ENCODE data around the gene NPW.

NPW gene

GRCh38 chr16:2061526-2061925, 41.9 kb downstream of the NPW start:
- H3K27ac ChIP-seq (replicated peaks; ENCODE audit: low read length), result no peak overlapping the region
- peaks cover 0 to 5% of the 10 kb centered on the region in 2 donors for H3K9me3 ChIP-seq (replicated peaks in 1 of 2; ENCODE audit: control insufficient read depth in 2 of 2, insufficient read depth in 1 of 2, low read depth in 1 of 2, low read length in 2 of 2)
- H2BK12ac ChIP-seq (ENCODE audit: low read length), result no peak overlapping the region
- peaks cover 29 to 69% of the 10 kb centered on the region in 2 donors for H3K36me3 ChIP-seq (replicated peaks in 1 of 2; ENCODE audit: control insufficient read depth in 2 of 2, insufficient read depth in 2 of 2, low read length in 2 of 2)
- H2BK15ac ChIP-seq (ENCODE audit: low read length), result no peak overlapping the region
- no peak overlapping the region for H4K91ac ChIP-seq (ENCODE audit: low read depth, low read length, poor library complexity)
- H3K4me1 ChIP-seq (ENCODE audit: control insufficient read depth in 2 of 2, insufficient read depth in 1 of 2, low read depth in 1 of 2, low read length in 2 of 2), result peaks cover 0 to 13% of the 10 kb centered on the region in 2 donors
- peak overlapping the region; percentile 47 for H3K14ac ChIP-seq (ENCODE audit: low read length)
- no peaks in the 10 kb centered on the region for H3K79me1 ChIP-seq (ENCODE audit: low read depth, low read length)
- H3K27me3 ChIP-seq (ENCODE audit: control insufficient read depth in 3 of 3, insufficient read depth in 3 of 3, low read depth in 1 of 3, low read length in 3 of 3), result no peaks in the 10 kb centered on the region
- WGBS, 2 donors (ENCODE audit: extremely low coverage in 2 of 2, insufficient read length in 2 of 2, insufficient replicate concordance in 1 of 2), result no CpG with 5 or more reads among the region's 13 CpGs
- H2BK120ac ChIP-seq (ENCODE audit: low read depth, low read length), result no peak overlapping the region
- H2BK5ac ChIP-seq (ENCODE audit: low read length), result peak overlapping the region; percentile 24
- H3K4ac ChIP-seq (ENCODE audit: low read length), result no peak overlapping the region
- H4K8ac ChIP-seq (ENCODE audit: low read depth, low read length), result no peak overlapping the region
- no peak for DNase-seq (ENCODE audit: low spot score)
- H3K4me2 ChIP-seq (ENCODE audit: insufficient read depth, low read length, poor library complexity, severe bottlenecking), result no peak overlapping the region
- no peak overlapping the region for H3K4me3 ChIP-seq (ENCODE audit: low read length in 2 of 2)
- H2AFZ ChIP-seq (ENCODE audit: low read length), result no peak overlapping the region
- H2AK5ac ChIP-seq (ENCODE audit: low read depth, low read length), result peak overlapping the region; percentile 84
- H3K9ac ChIP-seq (ENCODE audit: low read depth, low read length, poor library complexity), result no peak overlapping the region
- H3K18ac ChIP-seq (ENCODE audit: low read length), result no peak overlapping the region
- H3K23ac ChIP-seq (ENCODE audit: low read depth, low read length, poor library complexity), result no peak overlapping the region

- Histone ChIP-seq H3K4me1 (ENCODE audit: control insufficient read depth in 2 of 2, insufficient read depth in 1 of 2, low read depth in 1 of 2, low read length in 2 of 2) (peaks cover 0 to 12% of the 10 kb centered on the region in 2 donors), H3K27me3 (ENCODE audit: control insufficient read depth in 3 of 3, insufficient read depth in 3 of 3, low read depth in 1 of 3, low read length in 3 of 3) (no peaks in the 10 kb centered on the region), H3K4me3 (ENCODE audit: low read length in 2 of 2) (no peak overlapping the region), H4K8ac (ENCODE audit: low read depth, low read length) (no peak overlapping the region), H2BK12ac (ENCODE audit: low read length) (no peak overlapping the region), H2BK120ac (ENCODE audit: low read depth, low read length) (no peak overlapping the region), H3K18ac (ENCODE audit: low read length) (no peak overlapping the region), H3K4ac (ENCODE audit: low read length) (no peak overlapping the region), H3K9me3 (replicated peaks in 1 of 2; ENCODE audit: control insufficient read depth in 2 of 2, insufficient read depth in 1 of 2, low read depth in 1 of 2, low read length in 2 of 2) (peaks cover 0 to 5% of the 10 kb centered on the region in 2 donors), H3K79me1 (ENCODE audit: low read depth, low read length) (no peaks in the 10 kb centered on the region), H3K9ac (ENCODE audit: low read depth, low read length, poor library complexity) (no peak overlapping the region), H2BK15ac (ENCODE audit: low read length) (no peak overlapping the region), H3K14ac (ENCODE audit: low read length) (no peak overlapping the region), H3K27ac (replicated peaks; ENCODE audit: low read length) (no peak overlapping the region), H2AFZ (ENCODE audit: low read length) (no peak overlapping the region), H2BK5ac (ENCODE audit: low read length) (no peak overlapping the region), H4K91ac (ENCODE audit: low read depth, low read length, poor library complexity) (no peak overlapping the region), H3K4me2 (ENCODE audit: insufficient read depth, low read length, poor library complexity, severe bottlenecking) (no peak overlapping the region), H3K36me3 (replicated peaks in 1 of 2; ENCODE audit: control insufficient read depth in 2 of 2, insufficient read depth in 2 of 2, low read length in 2 of 2) (peaks cover 24 to 71% of the 10 kb centered on the region in 2 donors), H2AK5ac (ENCODE audit: low read depth, low read length) (no peak overlapping the region), H3K23ac (ENCODE audit: low read depth, low read length, poor library complexity) (no peak overlapping the region)
- DNase-seq (ENCODE audit: low spot score), result no peak
- WGBS, 2 donors (ENCODE audit: extremely low coverage in 2 of 2, insufficient read length in 2 of 2, insufficient replicate concordance in 1 of 2), result no CpG with 5 or more reads among the region's 28 CpGs
These were observed 43.2 kb downstream of the NPW start for GRCh38 chr16:2062801-2063200.

GRCh38 chr16:2063861-2064260, 44.3 kb downstream of the NPW start:
- peak overlapping the region; percentile 60 for H3K9ac ChIP-seq (ENCODE audit: low read depth, low read length, poor library complexity)
- peak overlapping the region; percentile 6 for H4K8ac ChIP-seq (ENCODE audit: low read depth, low read length)
- no peak overlapping the region for H3K27ac ChIP-seq (replicated peaks; ENCODE audit: low read length)
- peak overlapping the region; percentile 10 for H2BK5ac ChIP-seq (ENCODE audit: low read length)
- peak overlapping the region; percentile 89 for H3K23ac ChIP-seq (ENCODE audit: low read depth, low read length, poor library complexity)
- H3K18ac ChIP-seq (ENCODE audit: low read length), result no peak overlapping the region
- H2AK5ac ChIP-seq (ENCODE audit: low read depth, low read length), result peak overlapping the region; percentile 28
- no peaks in the 10 kb centered on the region for H3K79me1 ChIP-seq (ENCODE audit: low read depth, low read length)
- H3K4me2 ChIP-seq (ENCODE audit: insufficient read depth, low read length, poor library complexity, severe bottlenecking), result no peak overlapping the region
- H3K27me3 ChIP-seq (ENCODE audit: control insufficient read depth in 3 of 3, insufficient read depth in 3 of 3, low read depth in 1 of 3, low read length in 3 of 3), result no peaks in the 10 kb centered on the region
- DNase-seq (ENCODE audit: low spot score), result no peak
- no CpG with 5 or more reads among the region's 25 CpGs for WGBS, 2 donors (ENCODE audit: extremely low coverage in 2 of 2, insufficient read length in 2 of 2, insufficient replicate concordance in 1 of 2)
- H4K91ac ChIP-seq (ENCODE audit: low read depth, low read length, poor library complexity), result no peak overlapping the region
- no peak overlapping the region for H3K14ac ChIP-seq (ENCODE audit: low read length)
- H3K9me3 ChIP-seq (replicated peaks in 1 of 2; ENCODE audit: control insufficient read depth in 2 of 2, insufficient read depth in 1 of 2, low read depth in 1 of 2, low read length in 2 of 2), result peaks cover 0 to 5% of the 10 kb centered on the region in 2 donors
- H3K4ac ChIP-seq (ENCODE audit: low read length), result no peak overlapping the region
- H2BK12ac ChIP-seq (ENCODE audit: low read length), result peak overlapping the region; percentile 73
- no peak overlapping the region for H2AFZ ChIP-seq (ENCODE audit: low read length)
- peaks cover 28 to 72% of the 10 kb centered on the region in 2 donors for H3K36me3 ChIP-seq (replicated peaks in 1 of 2; ENCODE audit: control insufficient read depth in 2 of 2, insufficient read depth in 2 of 2, low read length in 2 of 2)
- H3K4me3 ChIP-seq (ENCODE audit: low read length in 2 of 2), result no peak overlapping the region
- peak overlapping the region; percentile 8 for H2BK120ac ChIP-seq (ENCODE audit: low read depth, low read length)
- peaks cover 0 to 2% of the 10 kb centered on the region in 2 donors for H3K4me1 ChIP-seq (ENCODE audit: control insufficient read depth in 2 of 2, insufficient read depth in 1 of 2, low read depth in 1 of 2, low read length in 2 of 2)
- H2BK15ac ChIP-seq (ENCODE audit: low read length), result no peak overlapping the region

DNA sequence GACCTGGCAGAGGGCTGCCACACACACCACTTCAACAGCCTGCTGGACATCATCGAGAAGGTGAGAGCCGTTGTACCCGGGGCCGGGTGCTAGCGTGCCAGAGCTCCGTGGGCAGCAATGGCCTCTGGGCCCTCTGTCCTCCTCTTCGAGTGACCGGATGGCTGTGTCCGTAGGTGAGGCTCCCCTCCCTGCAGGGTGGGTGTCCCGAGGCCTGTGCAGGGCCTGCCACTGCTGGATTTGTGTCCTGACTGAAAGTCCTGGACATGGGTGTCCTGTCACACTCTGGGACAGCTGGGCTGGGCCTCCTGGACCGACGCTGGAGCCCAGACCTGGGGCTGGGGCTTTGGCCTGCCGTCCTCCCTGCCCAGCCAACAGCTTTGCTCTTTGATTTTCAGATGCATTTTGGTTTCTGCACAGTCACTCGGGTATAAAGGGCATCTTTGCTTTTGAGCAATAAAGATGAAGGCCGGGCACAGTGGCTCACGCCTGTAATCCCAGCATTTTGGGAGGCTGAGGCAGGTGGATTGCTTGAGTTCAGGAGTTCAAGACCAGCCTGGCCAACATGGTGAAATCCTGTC, 44.9 kb downstream of the NPW start:
- H3K18ac ChIP-seq (ENCODE audit: low read length), result no peak overlapping the region
- H2AFZ ChIP-seq (ENCODE audit: low read length), result no peak overlapping the region
- H3K79me1 ChIP-seq (ENCODE audit: low read depth, low read length), result no peaks in the 10 kb centered on the region
- H2BK5ac ChIP-seq (ENCODE audit: low read length), result peak overlapping the region; percentile 10
- no peak overlapping the region for H2AK5ac ChIP-seq (ENCODE audit: low read depth, low read length)
- no peak overlapping the region for H3K9ac ChIP-seq (ENCODE audit: low read depth, low read length, poor library complexity)
- H3K14ac ChIP-seq (ENCODE audit: low read length), result no peak overlapping the region
- no peak overlapping the region for H3K4me3 ChIP-seq (ENCODE audit: low read length in 2 of 2)
- no peak overlapping the region for H2BK12ac ChIP-seq (ENCODE audit: low read length)
- no peaks in the 10 kb centered on the region for H3K27me3 ChIP-seq (ENCODE audit: control insufficient read depth in 3 of 3, insufficient read depth in 3 of 3, low read depth in 1 of 3, low read length in 3 of 3)
- peaks cover 0 to 2% of the 10 kb centered on the region in 2 donors for H3K4me1 ChIP-seq (ENCODE audit: control insufficient read depth in 2 of 2, insufficient read depth in 1 of 2, low read depth in 1 of 2, low read length in 2 of 2)
- no peak overlapping the region for H2BK120ac ChIP-seq (ENCODE audit: low read depth, low read length)
- H4K8ac ChIP-seq (ENCODE audit: low read depth, low read length), result peak overlapping the region; percentile 6
- H4K91ac ChIP-seq (ENCODE audit: low read depth, low read length, poor library complexity), result no peak overlapping the region
- no CpG with 5 or more reads among the region's 16 CpGs for WGBS, 2 donors (ENCODE audit: extremely low coverage in 2 of 2, insufficient read length in 2 of 2, insufficient replicate concordance in 1 of 2)
- H2BK15ac ChIP-seq (ENCODE audit: low read length), result no peak overlapping the region
- no peak overlapping the region for H3K4ac ChIP-seq (ENCODE audit: low read length)
- peaks cover 0 to 5% of the 10 kb centered on the region in 2 donors for H3K9me3 ChIP-seq (replicated peaks in 1 of 2; ENCODE audit: control insufficient read depth in 2 of 2, insufficient read depth in 1 of 2, low read depth in 1 of 2, low read length in 2 of 2)
- H3K23ac ChIP-seq (ENCODE audit: low read depth, low read length, poor library complexity), result no peak overlapping the region
- H3K36me3 ChIP-seq (replicated peaks in 1 of 2; ENCODE audit: control insufficient read depth in 2 of 2, insufficient read depth in 2 of 2, low read length in 2 of 2), result peaks cover 28 to 74% of the 10 kb centered on the region in 2 donors
- no peak for DNase-seq (ENCODE audit: low spot score)
- H3K4me2 ChIP-seq (ENCODE audit: insufficient read depth, low read length, poor library complexity, severe bottlenecking), result no peak overlapping the region
- H3K27ac ChIP-seq (replicated peaks; ENCODE audit: low read length), result no peak overlapping the region
